ENCODE measurements around the gene CD44.
"Not testable (repeated sequence)": the region's sequence is repeated elsewhere in the genome, so short reads cannot be mapped to it uniquely, and the experiment has no call there.

Gene CD44

DNA sequence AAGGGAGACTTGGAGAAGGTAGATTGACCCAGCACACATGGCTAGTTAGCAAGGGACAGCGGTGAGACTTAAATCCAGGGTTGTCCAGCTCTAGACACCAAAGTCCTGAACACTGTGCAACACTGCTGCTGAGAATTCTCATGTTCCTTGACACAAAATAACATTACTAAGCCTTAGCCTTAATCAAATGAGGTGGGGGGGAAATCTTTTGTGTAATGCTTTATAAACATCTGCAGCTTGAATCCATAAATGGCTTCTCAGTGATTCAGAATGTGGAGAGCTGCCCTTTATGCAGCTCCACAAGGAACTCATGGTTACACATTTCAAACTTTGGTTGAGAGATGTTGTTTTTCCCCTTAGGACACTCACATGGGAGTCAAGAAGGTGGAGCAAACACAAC lies 80.0 kb downstream of the CD44 start:
- Histone ChIP-seq H2AFZ (ENCODE audit: low read depth) (no peak overlapping the region), H3K4me3 (IDR thresholded peaks at IDR 0.05; ENCODE audit: insufficient read depth, low read depth, low read length) (no peak overlapping the region), H3K27ac (no peak overlapping the region), H3K9ac (no peak overlapping the region), H3K36me3 (ENCODE audit: insufficient read depth) (no peaks in the 10 kb centered on the region), H3K79me2 (ENCODE audit: insufficient read depth, low read depth) (no peaks in the 10 kb centered on the region), H3K4me1 (ENCODE audit: low read depth, poor library complexity, severe bottlenecking) (no peaks in the 10 kb centered on the region), H3K27me3 (ENCODE audit: insufficient read depth, low read depth) (no peaks in the 10 kb centered on the region), H3K4me2 (no peak overlapping the region), H4K20me1 (ENCODE audit: insufficient read depth) (no peaks in the 10 kb centered on the region)
- TF ChIP-seq, protein P1, sequence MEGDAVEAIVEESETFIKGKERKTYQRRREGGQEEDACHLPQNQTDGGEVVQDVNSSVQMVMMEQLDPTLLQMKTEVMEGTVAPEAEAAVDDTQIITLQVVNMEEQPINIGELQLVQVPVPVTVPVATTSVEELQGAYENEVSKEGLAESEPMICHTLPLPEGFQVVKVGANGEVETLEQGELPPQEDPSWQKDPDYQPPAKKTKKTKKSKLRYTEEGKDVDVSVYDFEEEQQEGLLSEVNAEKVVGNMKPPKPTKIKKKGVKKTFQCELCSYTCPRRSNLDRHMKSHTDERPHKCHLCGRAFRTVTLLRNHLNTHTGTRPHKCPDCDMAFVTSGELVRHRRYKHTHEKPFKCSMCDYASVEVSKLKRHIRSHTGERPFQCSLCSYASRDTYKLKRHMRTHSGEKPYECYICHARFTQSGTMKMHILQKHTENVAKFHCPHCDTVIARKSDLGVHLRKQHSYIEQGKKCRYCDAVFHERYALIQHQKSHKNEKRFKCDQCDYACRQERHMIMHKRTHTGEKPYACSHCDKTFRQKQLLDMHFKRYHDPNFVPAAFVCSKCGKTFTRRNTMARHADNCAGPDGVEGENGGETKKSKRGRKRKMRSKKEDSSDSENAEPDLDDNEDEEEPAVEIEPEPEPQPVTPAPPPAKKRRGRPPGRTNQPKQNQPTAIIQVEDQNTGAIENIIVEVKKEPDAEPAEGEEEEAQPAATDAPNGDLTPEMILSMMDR (conservative IDR thresholded peaks at IDR 0.05; ENCODE audit: low read depth, low read length) = no peak

DNA sequence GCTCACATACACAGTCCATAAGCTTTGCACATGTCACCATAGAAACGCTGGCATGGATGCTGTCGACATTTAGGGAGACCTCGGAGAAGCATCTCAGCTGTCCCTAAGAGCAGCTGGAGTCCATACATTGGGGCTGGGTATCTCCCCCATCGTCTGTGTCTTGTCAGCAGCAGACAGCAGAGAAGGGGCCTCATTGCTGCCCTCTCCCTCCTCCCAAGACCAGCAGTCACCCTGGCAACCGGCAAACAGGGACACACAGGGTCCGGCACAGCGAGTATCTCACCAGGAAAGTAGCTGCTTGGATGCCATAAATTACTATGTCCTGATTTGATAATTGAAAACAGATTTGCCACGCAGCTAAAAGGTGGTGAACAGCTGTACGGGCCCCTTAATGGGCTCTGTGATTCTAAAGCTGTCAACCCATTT lies 84.4 kb downstream of the CD44 start:
- Histone ChIP-seq H3K4me1 (ENCODE audit: low read depth, poor library complexity, severe bottlenecking) (no peaks in the 10 kb centered on the region), H3K27me3 (ENCODE audit: insufficient read depth, low read depth) (no peaks in the 10 kb centered on the region), H3K79me2 (ENCODE audit: insufficient read depth, low read depth) (no peaks in the 10 kb centered on the region), H3K27ac (no peak overlapping the region), H2AFZ (ENCODE audit: low read depth) (no peak overlapping the region), H3K4me3 (IDR thresholded peaks at IDR 0.05; ENCODE audit: insufficient read depth, low read depth, low read length) (no peak overlapping the region), H3K9ac (no peak overlapping the region), H3K4me2 (no peak overlapping the region), H4K20me1 (ENCODE audit: insufficient read depth) (no peaks in the 10 kb centered on the region), H3K36me3 (ENCODE audit: insufficient read depth) (no peaks in the 10 kb centered on the region)
- TF ChIP-seq, protein P1 (conservative IDR thresholded peaks at IDR 0.05; ENCODE audit: low read depth, low read length) = no peak

DNA sequence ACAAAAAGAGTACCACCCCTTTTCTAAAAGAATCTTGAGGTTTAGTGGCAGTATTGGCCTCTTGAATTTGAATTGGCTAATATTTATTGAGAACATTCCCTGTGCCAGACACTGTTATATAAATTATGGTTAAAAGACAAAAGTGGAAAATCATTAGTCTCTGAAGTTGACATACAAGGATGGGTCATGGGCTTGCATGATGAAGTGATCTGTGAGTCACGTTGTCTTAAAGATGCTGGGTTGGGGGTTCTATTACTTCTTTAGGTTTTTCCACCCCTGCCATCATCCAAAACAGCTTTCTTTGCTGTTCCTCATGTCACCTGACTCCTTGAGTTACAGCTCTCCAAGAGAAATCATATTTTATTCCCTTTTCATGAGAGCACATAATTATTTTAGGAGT lies 85.0 kb downstream of the CD44 start:
- no peaks in the 10 kb centered on the region for H4K20me1 ChIP-seq (ENCODE audit: insufficient read depth)
- no peak overlapping the region for H2AFZ ChIP-seq (ENCODE audit: low read depth)
- no peaks in the 10 kb centered on the region for H3K27me3 ChIP-seq (ENCODE audit: insufficient read depth, low read depth)
- no peak overlapping the region for H3K27ac ChIP-seq
- H3K9ac ChIP-seq = no peak overlapping the region
- H3K4me1 ChIP-seq (ENCODE audit: low read depth, poor library complexity, severe bottlenecking) = no peaks in the 10 kb centered on the region
- H3K36me3 ChIP-seq (ENCODE audit: insufficient read depth) = no peaks in the 10 kb centered on the region
- TF ChIP-seq, protein P1 (conservative IDR thresholded peaks at IDR 0.05; ENCODE audit: low read depth, low read length) = no peak
- no peak overlapping the region for H3K4me3 ChIP-seq (IDR thresholded peaks at IDR 0.05; ENCODE audit: insufficient read depth, low read depth, low read length)
- no peak overlapping the region for H3K4me2 ChIP-seq
- no peaks in the 10 kb centered on the region for H3K79me2 ChIP-seq (ENCODE audit: insufficient read depth, low read depth)

DNA sequence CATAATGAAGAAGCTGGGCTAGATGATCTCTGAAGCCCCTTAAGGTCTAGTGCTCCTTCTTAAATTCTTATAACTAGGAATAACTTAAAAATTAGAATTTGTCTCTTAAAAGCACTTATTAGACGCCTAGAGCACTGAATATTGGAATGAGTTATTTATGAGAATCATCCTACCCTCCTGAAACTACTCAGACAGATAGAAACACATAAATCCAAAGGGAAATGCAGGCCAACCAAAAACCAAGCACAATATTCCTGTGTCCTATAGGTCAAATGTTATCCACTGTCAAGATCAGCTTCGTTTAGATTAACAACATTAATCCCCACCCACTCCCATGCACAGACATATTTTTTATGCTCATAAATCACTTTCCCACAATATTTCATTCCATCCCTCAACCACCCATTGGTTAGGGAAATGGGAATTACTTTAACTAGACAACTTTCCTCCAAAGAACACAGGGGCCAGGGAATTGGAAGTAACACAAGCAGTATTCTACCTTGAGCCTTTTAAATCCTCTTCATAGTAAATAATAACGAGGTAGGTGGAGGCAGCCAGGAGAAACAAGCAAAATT lies 87.1 kb downstream of the CD44 start:
- Histone ChIP-seq H3K4me3 (IDR thresholded peaks at IDR 0.05; ENCODE audit: insufficient read depth, low read depth, low read length) (no peak overlapping the region), H3K79me2 (ENCODE audit: insufficient read depth, low read depth) (no peaks in the 10 kb centered on the region), H3K4me1 (ENCODE audit: low read depth, poor library complexity, severe bottlenecking) (no peaks in the 10 kb centered on the region), H3K27ac (no peak overlapping the region), H3K9ac (no peak overlapping the region), H4K20me1 (ENCODE audit: insufficient read depth) (no peaks in the 10 kb centered on the region), H3K27me3 (ENCODE audit: insufficient read depth, low read depth) (no peaks in the 10 kb centered on the region), H2AFZ (ENCODE audit: low read depth) (no peak overlapping the region), H3K4me2 (no peak overlapping the region), H3K36me3 (ENCODE audit: insufficient read depth) (no peaks in the 10 kb centered on the region)
- TF ChIP-seq, protein P1 (conservative IDR thresholded peaks at IDR 0.05; ENCODE audit: low read depth, low read length) = no peak

- H3K4me1 ChIP-seq (ENCODE audit: low read depth, poor library complexity, severe bottlenecking) = not testable (repeated sequence)
Measured at GRCh38 chr11:35226756-35227155, 87.8 kb downstream of the CD44 start.

More at GRCh38 chr11:35226756-35227155, 87.8 kb downstream of the CD44 start:
- H3K4me3 ChIP-seq (IDR thresholded peaks at IDR 0.05; ENCODE audit: insufficient read depth, low read depth, low read length); H2AFZ ChIP-seq (ENCODE audit: low read depth); H4K20me1 ChIP-seq (ENCODE audit: insufficient read depth); H3K4me2 ChIP-seq; H3K36me3 ChIP-seq (ENCODE audit: insufficient read depth); H3K79me2 ChIP-seq (ENCODE audit: insufficient read depth, low read depth); H3K9ac ChIP-seq; H3K27me3 ChIP-seq (ENCODE audit: insufficient read depth, low read depth); H3K27ac ChIP-seq: not testable (repeated sequence)

All from KMS-11 (cell line).